Neural progenitor cell (in vitro differentiated cells): ENCODE results near the gene LDB2. TPM values are rescaled to one million over a fixed set of nuclear protein-coding genes. Genes with fewer than 3 reads are reported as not detected.

ENCODE experiments used
- DNase-seq: peaks from one replicate; pipeline ENCODE4 v3.0.0-alpha.2; 2016; ENCODE audit warnings: low spot score
- H2AFZ ChIP-seq: fragments of 200-600 bp; sonication (generic); replicated peaks from 2 replicates; pipeline ENCODE4 v1.6.1; 2016; ENCODE audit warnings: antibody characterized with exemption
- H3F3A ChIP-seq: fragments of 200-600 bp; sonication (generic); 2 replicates; pipeline ENCODE4 v1.6.1; 2016; ENCODE audit warnings: antibody characterized with exemption, low read depth
- H3K27ac ChIP-seq: fragments of 200-600 bp; sonication (generic); 2 replicates; pipeline ENCODE4 v1.5.1; 2016; ENCODE audit warnings: mild to moderate bottlenecking
- H3K27me3 ChIP-seq: fragments of 200-600 bp; sonication (generic); 2 replicates; pipeline ENCODE4 v1.6.1; 2016; ENCODE audit warnings: mild to moderate bottlenecking, moderate library complexity
- H3K36me3 ChIP-seq: fragments of 200-600 bp; sonication (generic); 2 replicates; pipeline ENCODE4 v1.5.1; 2016
- H3K4me1 ChIP-seq: fragments of 200-600 bp; sonication (generic); 2 replicates; pipeline ENCODE4 v1.6.1; 2016; ENCODE audit warnings: mixed run types
- H3K4me2 ChIP-seq: fragments of 200-600 bp; sonication (generic); 2 replicates; pipeline ENCODE4 v1.6.1; 2016
- H3K4me3 ChIP-seq: fragments of 200-600 bp; sonication (generic); 2 replicates; pipeline ENCODE4 v1.5.1; 2016
- H3K79me2 ChIP-seq: fragments of 200-600 bp; sonication (generic); 2 replicates; pipeline ENCODE4 v1.6.1; 2016; ENCODE audit warnings: low read depth
- H3K9ac ChIP-seq: fragments of 200-600 bp; sonication (generic); 2 replicates; pipeline ENCODE4 v1.6.1; 2016
- H3K9me3 ChIP-seq: fragments of 200-600 bp; sonication (generic); 2 replicates; pipeline ENCODE4 v1.5.1; 2016; ENCODE audit warnings: low read depth
- H4K20me1 ChIP-seq: fragments of 200-600 bp; sonication (generic); 2 replicates; pipeline ENCODE4 v1.6.1; 2016; ENCODE audit warnings: low read depth
- H3K27ac Mint-ChIP-seq: 3 replicates; pipeline ENCODE4 v1.8.0; 2021; ENCODE audit warnings: mixed read lengths
- H3K27me3 Mint-ChIP-seq: 2 replicates; pipeline ENCODE4 v1.8.0; 2022; ENCODE audit warnings: low read depth, mild to moderate bottlenecking, inconsistent platforms, moderate library complexity, mixed read lengths; ENCODE audit not compliant: insufficient read depth
- H3K36me3 Mint-ChIP-seq: 3 replicates; pipeline ENCODE4 v1.8.0; 2021; ENCODE audit warnings: mixed read lengths
- H3K4me1 Mint-ChIP-seq: 3 replicates; pipeline ENCODE4 v1.8.0; 2021; ENCODE audit warnings: mixed read lengths
- H3K4me3 Mint-ChIP-seq: 3 replicates; pipeline ENCODE4 v1.8.0; 2021; ENCODE audit warnings: mild to moderate bottlenecking, moderate library complexity, mixed read lengths
- H3K9me3 Mint-ChIP-seq: 3 replicates; pipeline ENCODE4 v1.8.0; 2020; ENCODE audit warnings: mixed read lengths
- EZH2 ChIP-seq: fragments of 200-600 bp; sonication (generic); IDR thresholded peaks from 2 replicates; pipeline ENCODE4 v1.6.1; 2017; ENCODE audit warnings: antibody characterized with exemption, mild to moderate bottlenecking, moderate library complexity
- EZH2phosphoT487 ChIP-seq: fragments of 200-600 bp; sonication (generic); IDR thresholded peaks from 2 replicates; pipeline ENCODE4 v1.6.1; 2017; ENCODE audit warnings: antibody characterized with exemption
- total RNA-seq: library from RNA; depleted of rRNA; stranded (reverse); fragments of >200 nt; gene quantifications from 2 replicates; pipeline ENCODE4 v1.2.3, GENCODE V29; 2015; ENCODE audit warnings: low replicate concordance
- TF ChIP-seq, protein P1 (sequence below): fragments of 200-600 bp; sonication (generic); IDR thresholded peaks from 2 replicates; pipeline ENCODE4 v1.5.1; 2017; ENCODE audit warnings: antibody characterized with exemption, mild to moderate bottlenecking

The LDB2 gene
- total RNA-seq, 1 donor from 2014 or later = 24.3 TPM

DNA sequence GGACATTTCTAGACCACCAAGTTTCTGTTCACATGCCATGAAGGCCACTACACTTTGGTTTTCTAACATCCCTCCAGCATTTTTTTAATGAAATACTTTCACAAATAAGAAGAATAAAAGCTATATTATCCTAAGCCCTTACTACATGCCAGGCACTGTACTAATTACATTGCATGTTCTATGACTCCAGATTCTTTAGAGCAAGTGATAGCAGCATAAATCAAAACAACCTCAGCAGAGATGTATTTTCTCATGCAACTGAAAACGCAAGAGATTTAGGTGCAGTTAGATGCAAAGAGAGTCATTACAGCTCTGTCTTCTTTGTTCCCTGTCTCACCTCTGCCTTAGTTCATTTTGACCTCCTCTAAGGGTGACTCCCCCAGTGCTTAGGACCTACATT, 230.0 kb downstream of the LDB2 start:
- peaks cover 5% of the 10 kb centered on the region for H3K4me1 Mint-ChIP-seq
- Histone ChIP-seq H3K79me2 (no peaks in the 10 kb centered on the region), H2AFZ (no peak overlapping the region), H3K4me1 (peaks cover 10% of the 10 kb centered on the region), H3K9ac (no peak overlapping the region), H3K4me3 (no peak overlapping the region), H3K9me3 (no peaks in the 10 kb centered on the region), H4K20me1 (no peaks in the 10 kb centered on the region), H3K27me3 (no peaks in the 10 kb centered on the region), H3K4me2 (no peak overlapping the region), H3K36me3 (no peaks in the 10 kb centered on the region), H3K27ac (no peak overlapping the region), H3F3A (no peaks in the 10 kb centered on the region)
- no peak for TF ChIP-seq EZH2
- TF ChIP-seq, protein P1, sequence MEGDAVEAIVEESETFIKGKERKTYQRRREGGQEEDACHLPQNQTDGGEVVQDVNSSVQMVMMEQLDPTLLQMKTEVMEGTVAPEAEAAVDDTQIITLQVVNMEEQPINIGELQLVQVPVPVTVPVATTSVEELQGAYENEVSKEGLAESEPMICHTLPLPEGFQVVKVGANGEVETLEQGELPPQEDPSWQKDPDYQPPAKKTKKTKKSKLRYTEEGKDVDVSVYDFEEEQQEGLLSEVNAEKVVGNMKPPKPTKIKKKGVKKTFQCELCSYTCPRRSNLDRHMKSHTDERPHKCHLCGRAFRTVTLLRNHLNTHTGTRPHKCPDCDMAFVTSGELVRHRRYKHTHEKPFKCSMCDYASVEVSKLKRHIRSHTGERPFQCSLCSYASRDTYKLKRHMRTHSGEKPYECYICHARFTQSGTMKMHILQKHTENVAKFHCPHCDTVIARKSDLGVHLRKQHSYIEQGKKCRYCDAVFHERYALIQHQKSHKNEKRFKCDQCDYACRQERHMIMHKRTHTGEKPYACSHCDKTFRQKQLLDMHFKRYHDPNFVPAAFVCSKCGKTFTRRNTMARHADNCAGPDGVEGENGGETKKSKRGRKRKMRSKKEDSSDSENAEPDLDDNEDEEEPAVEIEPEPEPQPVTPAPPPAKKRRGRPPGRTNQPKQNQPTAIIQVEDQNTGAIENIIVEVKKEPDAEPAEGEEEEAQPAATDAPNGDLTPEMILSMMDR = no peak
- peaks cover 8% of the 10 kb centered on the region for H3K36me3 Mint-ChIP-seq
- peaks cover 2% of the 10 kb centered on the region for H3K27me3 Mint-ChIP-seq
- no peak for DNase-seq
- no peak overlapping the region for H3K4me3 Mint-ChIP-seq
- peaks cover 2% of the 10 kb centered on the region for H3K9me3 Mint-ChIP-seq
- no peak overlapping the region for H3K27ac Mint-ChIP-seq

DNA sequence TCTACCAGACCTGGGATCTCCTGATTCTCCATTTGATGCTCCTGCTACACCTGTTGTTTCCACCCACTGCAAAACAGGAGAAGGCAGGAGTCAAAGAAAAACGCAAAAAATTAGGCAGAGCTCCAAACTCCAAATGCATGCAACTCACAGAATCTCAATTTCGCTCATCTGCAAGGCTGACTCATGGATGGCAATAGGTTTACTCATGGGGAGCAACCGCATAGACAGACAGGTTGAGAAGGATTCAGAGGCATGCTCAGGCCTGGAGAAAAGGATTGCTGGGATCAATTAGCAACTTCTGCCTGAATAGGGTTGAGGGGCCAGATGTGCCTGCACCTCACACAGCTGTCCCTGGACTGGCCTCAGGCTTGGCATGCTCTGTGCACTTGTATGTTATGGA, 231.0 kb downstream of the LDB2 start:
- no peak for TF ChIP-seq EZH2
- TF ChIP-seq, protein P1 = no peak
- TF ChIP-seq EZH2phosphoT487 = no peak
- Histone ChIP-seq H3K27me3 (no peaks in the 10 kb centered on the region), H3K27ac (no peak overlapping the region), H3F3A (no peaks in the 10 kb centered on the region), H3K4me1 (peaks cover 4% of the 10 kb centered on the region), H3K9ac (no peak overlapping the region), H3K9me3 (no peaks in the 10 kb centered on the region), H4K20me1 (no peaks in the 10 kb centered on the region), H3K79me2 (no peaks in the 10 kb centered on the region), H3K4me3 (no peak overlapping the region), H3K36me3 (no peaks in the 10 kb centered on the region), H3K4me2 (no peak overlapping the region), H2AFZ (no peak overlapping the region)
- no peak for DNase-seq
- Mint-ChIP-seq H3K9me3 (peaks cover 2% of the 10 kb centered on the region), H3K36me3 (peaks cover 10% of the 10 kb centered on the region), H3K27ac (no peak overlapping the region), H3K27me3 (peaks cover 2% of the 10 kb centered on the region), H3K4me3 (no peak overlapping the region), H3K4me1 (peaks cover 2% of the 10 kb centered on the region)

DNA sequence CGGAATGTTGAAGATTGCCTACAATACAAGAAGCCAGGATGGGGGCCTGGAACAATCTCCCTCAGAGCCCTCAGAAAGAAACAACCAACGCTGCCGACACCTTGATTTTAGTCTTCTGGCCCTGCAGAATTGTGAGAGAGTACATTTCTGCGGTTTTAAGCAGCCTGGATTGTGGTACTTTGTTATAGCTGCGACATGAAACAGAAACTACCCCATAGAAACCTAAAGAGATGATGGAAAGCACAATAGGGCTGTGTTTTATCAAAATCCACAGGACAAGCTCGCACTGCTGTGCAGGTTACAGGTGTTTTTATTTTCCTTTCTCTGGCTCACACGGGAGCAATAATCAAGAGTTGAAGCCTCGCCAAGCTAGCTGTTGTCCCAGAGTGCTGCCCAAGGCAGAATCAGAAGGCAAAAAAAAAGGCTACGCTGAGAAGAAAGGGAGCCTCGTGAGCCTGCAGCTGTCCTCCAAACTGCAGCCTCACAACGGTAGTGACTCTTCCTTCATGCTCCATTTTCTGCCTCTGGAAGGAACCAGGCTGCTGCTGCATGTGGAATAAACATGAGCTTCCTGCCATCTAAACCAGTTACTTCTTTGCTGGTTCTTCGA, 232.4 kb downstream of the LDB2 start:
- Mint-ChIP-seq H3K4me3 (no peak overlapping the region), H3K9me3 (peaks cover 2% of the 10 kb centered on the region), H3K36me3 (peaks cover 15% of the 10 kb centered on the region), H3K4me1 (no peaks in the 10 kb centered on the region), H3K27me3 (peaks cover 2% of the 10 kb centered on the region), H3K27ac (no peak overlapping the region)
- Histone ChIP-seq H3F3A (no peaks in the 10 kb centered on the region), H3K4me3 (no peak overlapping the region), H3K27me3 (no peaks in the 10 kb centered on the region), H3K4me2 (no peak overlapping the region), H3K9me3 (no peaks in the 10 kb centered on the region), H3K36me3 (no peaks in the 10 kb centered on the region), H3K79me2 (no peaks in the 10 kb centered on the region), H3K9ac (no peak overlapping the region), H3K4me1 (no peaks in the 10 kb centered on the region), H2AFZ (no peak overlapping the region), H4K20me1 (no peaks in the 10 kb centered on the region), H3K27ac (no peak overlapping the region)
- TF ChIP-seq, protein P1 = no peak
- no peak for TF ChIP-seq EZH2
- no peak for TF ChIP-seq EZH2phosphoT487
- no peak for DNase-seq
